SU-DHL-6 (cell line): ENCODE results near the gene ATF7.

Source experiments
- H2AFZ ChIP-seq: fragments of 200-600 bp; sonication (generic); 2 replicates; pipeline ENCODE4 v1.6.1; 2014; ENCODE audit warnings: low read depth, mild to moderate bottlenecking, moderate library complexity, mixed read lengths, antibody characterized with exemption, low read length; ENCODE audit not compliant: severe bottlenecking
- H3F3A ChIP-seq: fragments of 200-600 bp; shearing (Covaris generic); 2 replicates; pipeline ENCODE4 v1.6.0; 2016; ENCODE audit warnings: antibody characterized with exemption, mild to moderate bottlenecking; ENCODE audit not compliant: insufficient read depth
- H3K27ac ChIP-seq: fragments of 200-600 bp; sonication (generic); 2 replicates; pipeline ENCODE4 v1.5.1; 2016; ENCODE audit warnings: low read depth, mild to moderate bottlenecking, low read length, moderate library complexity, mixed read lengths
- H3K27me3 ChIP-seq: fragments of 200-600 bp; sonication (generic), shearing (Covaris generic); 2 replicates; pipeline ENCODE4 v1.6.0; 2014; ENCODE audit warnings: mild to moderate bottlenecking, low read length
- H3K36me3 ChIP-seq: fragments of 200-600 bp; sonication (generic); 2 replicates; pipeline ENCODE4 v1.6.1; 2014; ENCODE audit warnings: mild to moderate bottlenecking, low read length, mixed read lengths
- H3K4me2 ChIP-seq: fragments of 300-600, 200-600 bp; shearing (Covaris generic), sonication (generic); 2 replicates; pipeline ENCODE4 v1.6.0; 2014; ENCODE audit warnings: low read length, low read depth, mild to moderate bottlenecking; ENCODE audit not compliant: poor library complexity, severe bottlenecking
- H3K4me3 ChIP-seq: fragments of 200-600 bp; sonication (generic); 2 replicates; pipeline ENCODE4 v1.5.1; 2014; ENCODE audit warnings: antibody characterized with exemption, low read length, mild to moderate bottlenecking, mixed read lengths; ENCODE audit not compliant: insufficient read depth, poor library complexity, severe bottlenecking
- H3K79me2 ChIP-seq: fragments of 200-600 bp; sonication (generic); 2 replicates; pipeline ENCODE4 v1.6.1; 2014; ENCODE audit warnings: mild to moderate bottlenecking, low read length, moderate library complexity; ENCODE audit not compliant: insufficient read depth
- H3K9ac ChIP-seq: fragments of 200-600 bp; sonication (generic); 2 replicates; pipeline ENCODE4 v1.7.0; 2014; ENCODE audit warnings: mild to moderate bottlenecking, low read length
- H3K9me2 ChIP-seq: fragments of 200-600 bp; sonication (generic); replicated peaks from 2 replicates; pipeline ENCODE4 v1.6.1; 2014; ENCODE audit warnings: low read length; ENCODE audit not compliant: insufficient read depth
- H3K9me3 ChIP-seq: fragments of 200-600 bp; sonication (generic); 2 replicates; pipeline ENCODE4 v1.6.1; 2014; ENCODE audit warnings: low read length, mixed read lengths; ENCODE audit not compliant: insufficient read depth
- H4K20me1 ChIP-seq: fragments of 200-600 bp; sonication (generic); 2 replicates; pipeline ENCODE4 v1.6.1; 2014; ENCODE audit warnings: low read depth, mild to moderate bottlenecking, antibody characterized with exemption, low read length, moderate library complexity, mixed read lengths
- EZH2phosphoT487 ChIP-seq: fragments of 200-600 bp; sonication (generic), shearing (Covaris generic); conservative IDR thresholded peaks from 2 replicates; pipeline ENCODE4 v1.6.1; 2018; ENCODE audit warnings: mild to moderate bottlenecking, antibody characterized with exemption, low read length, moderate library complexity, mixed read lengths
- TF ChIP-seq, protein P1 (sequence below): fragments of 200-600 bp; sonication (generic); IDR thresholded peaks from one replicate; pipeline ENCODE4 v1.5.1; 2017; ENCODE audit warnings: antibody characterized with exemption, mild to moderate bottlenecking, low read length, moderate library complexity; ENCODE audit not compliant: insufficient read depth, poor library complexity, severe bottlenecking

The ATF7 gene

DNA sequence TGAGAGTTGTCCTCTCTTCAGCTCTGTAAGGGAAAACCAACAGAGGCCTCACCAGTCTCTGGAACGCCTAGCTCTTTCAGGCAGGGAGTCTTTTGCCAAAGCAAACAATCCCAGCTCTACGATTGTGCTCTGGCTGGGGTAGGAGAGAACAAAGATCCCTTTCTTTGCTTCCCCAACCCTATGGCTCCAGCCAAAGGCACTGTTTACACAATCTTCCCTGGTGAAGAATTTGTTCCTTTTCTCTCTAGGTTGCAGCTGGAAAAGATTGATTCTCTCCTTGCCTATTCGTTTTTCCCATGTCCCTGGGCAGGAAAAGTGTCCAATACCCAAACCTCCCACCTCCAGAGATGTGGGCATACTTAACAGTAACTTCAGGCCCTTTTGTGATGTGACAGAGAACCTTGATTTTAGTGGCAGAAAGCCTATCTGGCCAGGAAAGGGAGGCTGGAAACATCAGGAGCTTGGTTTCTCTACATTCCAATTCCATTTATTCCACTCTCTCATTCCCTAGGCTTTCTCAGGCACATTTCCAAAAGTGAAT lies 32.9 kb upstream of the ATF7 start:
- no peaks in the 10 kb centered on the region for H3K9me2 ChIP-seq
- no peaks in the 10 kb centered on the region for H3F3A ChIP-seq
- no peak overlapping the region for H2AFZ ChIP-seq
- no peak overlapping the region for H3K9ac ChIP-seq
- H4K20me1 ChIP-seq = no peaks in the 10 kb centered on the region
- no peak overlapping the region for H3K27ac ChIP-seq
- TF ChIP-seq, protein P1, sequence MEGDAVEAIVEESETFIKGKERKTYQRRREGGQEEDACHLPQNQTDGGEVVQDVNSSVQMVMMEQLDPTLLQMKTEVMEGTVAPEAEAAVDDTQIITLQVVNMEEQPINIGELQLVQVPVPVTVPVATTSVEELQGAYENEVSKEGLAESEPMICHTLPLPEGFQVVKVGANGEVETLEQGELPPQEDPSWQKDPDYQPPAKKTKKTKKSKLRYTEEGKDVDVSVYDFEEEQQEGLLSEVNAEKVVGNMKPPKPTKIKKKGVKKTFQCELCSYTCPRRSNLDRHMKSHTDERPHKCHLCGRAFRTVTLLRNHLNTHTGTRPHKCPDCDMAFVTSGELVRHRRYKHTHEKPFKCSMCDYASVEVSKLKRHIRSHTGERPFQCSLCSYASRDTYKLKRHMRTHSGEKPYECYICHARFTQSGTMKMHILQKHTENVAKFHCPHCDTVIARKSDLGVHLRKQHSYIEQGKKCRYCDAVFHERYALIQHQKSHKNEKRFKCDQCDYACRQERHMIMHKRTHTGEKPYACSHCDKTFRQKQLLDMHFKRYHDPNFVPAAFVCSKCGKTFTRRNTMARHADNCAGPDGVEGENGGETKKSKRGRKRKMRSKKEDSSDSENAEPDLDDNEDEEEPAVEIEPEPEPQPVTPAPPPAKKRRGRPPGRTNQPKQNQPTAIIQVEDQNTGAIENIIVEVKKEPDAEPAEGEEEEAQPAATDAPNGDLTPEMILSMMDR = no peak
- TF ChIP-seq EZH2phosphoT487 = no peak
- H3K9me3 ChIP-seq = no peaks in the 10 kb centered on the region
- no peaks in the 10 kb centered on the region for H3K27me3 ChIP-seq
- H3K79me2 ChIP-seq = no peaks in the 10 kb centered on the region
- H3K4me2 ChIP-seq = no peak overlapping the region
- no peaks in the 10 kb centered on the region for H3K36me3 ChIP-seq
- H3K4me3 ChIP-seq = no peak overlapping the region

DNA sequence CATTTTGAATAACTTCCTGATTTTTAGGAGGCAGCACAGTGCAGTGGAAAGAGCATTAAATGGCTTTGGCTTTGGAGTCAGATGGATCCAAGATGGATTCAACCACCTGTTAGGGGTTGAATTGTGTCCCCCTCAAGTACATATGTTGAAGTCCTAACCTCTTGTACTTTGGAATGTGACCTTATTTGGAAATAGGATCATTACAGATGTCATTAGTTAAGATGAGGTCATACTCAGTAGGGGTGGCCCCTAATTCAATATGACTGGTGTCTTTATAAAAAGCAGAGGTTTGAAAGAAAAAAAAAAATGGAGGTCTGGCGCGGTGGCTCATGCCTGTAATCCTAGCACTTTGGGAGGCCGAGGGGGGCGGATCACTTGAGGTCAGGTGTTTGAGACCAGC lies 30.9 kb upstream of the ATF7 start:
- H3K4me3 ChIP-seq = no peak overlapping the region
- H2AFZ ChIP-seq = no peak overlapping the region
- H3K4me2 ChIP-seq = no peak overlapping the region
- no peaks in the 10 kb centered on the region for H3K9me3 ChIP-seq
- no peaks in the 10 kb centered on the region for H3F3A ChIP-seq
- H3K36me3 ChIP-seq = no peaks in the 10 kb centered on the region
- no peaks in the 10 kb centered on the region for H3K9me2 ChIP-seq
- H3K27me3 ChIP-seq = no peaks in the 10 kb centered on the region
- H4K20me1 ChIP-seq = no peaks in the 10 kb centered on the region
- no peak overlapping the region for H3K27ac ChIP-seq
- no peak overlapping the region for H3K9ac ChIP-seq
- TF ChIP-seq, protein P1 = no peak
- no peak for TF ChIP-seq EZH2phosphoT487
- no peaks in the 10 kb centered on the region for H3K79me2 ChIP-seq

DNA sequence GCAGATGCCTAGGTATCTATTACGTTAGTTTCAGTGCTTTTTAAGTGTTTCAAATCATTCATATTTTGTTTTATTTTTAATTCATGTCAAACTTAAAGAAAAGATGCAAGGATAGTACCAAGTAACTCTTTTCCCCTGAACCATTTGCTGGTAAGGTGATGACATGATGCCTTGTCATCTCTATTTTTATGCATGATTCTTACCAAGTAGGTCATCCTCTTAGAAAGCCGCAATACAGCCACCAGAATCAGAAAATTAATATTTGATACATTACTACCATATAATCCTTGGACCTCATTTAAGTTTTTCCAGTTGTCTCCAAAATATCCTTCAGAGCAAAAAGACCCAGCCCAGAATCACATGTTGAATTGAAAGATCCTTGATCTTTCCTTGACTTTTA lies 27.4 kb upstream of the ATF7 start:
- no peak overlapping the region for H3K9ac ChIP-seq
- no peak overlapping the region for H2AFZ ChIP-seq
- H3K27ac ChIP-seq = no peak overlapping the region
- TF ChIP-seq, protein P1 = no peak
- no peak for TF ChIP-seq EZH2phosphoT487
- H3K36me3 ChIP-seq = no peaks in the 10 kb centered on the region
- no peaks in the 10 kb centered on the region for H3F3A ChIP-seq
- no peaks in the 10 kb centered on the region for H3K79me2 ChIP-seq
- H3K27me3 ChIP-seq = no peaks in the 10 kb centered on the region
- H4K20me1 ChIP-seq = no peaks in the 10 kb centered on the region
- H3K9me2 ChIP-seq = no peaks in the 10 kb centered on the region
- no peak overlapping the region for H3K4me3 ChIP-seq
- no peaks in the 10 kb centered on the region for H3K9me3 ChIP-seq
- H3K4me2 ChIP-seq = no peak overlapping the region
